MCF 10A (cell line): Measurements from ENCODE around the gene ZIC1. TPM values are rescaled to one million over a fixed set of nuclear protein-coding genes. Genes with fewer than 3 reads are reported as not detected.

Experiments
- BruUV-seq: library from RNA; stranded (reverse); fragments of 400-500 nt; replicated peaks from 2 replicates; lab custom pipeline; 2021; lab: Mats Ljungman, UMichigan
- CTCF ChIA-PET: fragments of 300-600 bp; sonication (Branson Sonifier 250); formaldehyde crosslinking; extraction: SDS; loops from one replicate; lab custom pipeline; 2021; ENCODE audit warnings: antibody characterized with exemption, inconsistent platforms; lab: Yijun Ruan, JAX
- POLR2A ChIA-PET: fragments of 300-600, 350-650 bp; sonication (Branson Sonifier 250); formaldehyde crosslinking; extraction: SDS; loops from one replicate; lab custom pipeline; 2020; ENCODE audit warnings: antibody characterized with exemption, inconsistent platforms; lab: Yijun Ruan, JAX
- DNase-seq: peaks from one replicate; pipeline ENCODE4 v3.0.0-alpha.2; 2018; ENCODE audit not compliant: unreplicated experiment
- H3K27ac Mint-ChIP-seq: one replicate; pipeline ENCODE4 v1.8.0; 2022; ENCODE audit warnings: mild to moderate bottlenecking, low read depth, mixed read lengths; ENCODE audit not compliant: unreplicated experiment
- H3K27me3 Mint-ChIP-seq: one replicate; pipeline ENCODE4 v1.8.0; 2022; ENCODE audit warnings: mixed read lengths; ENCODE audit not compliant: insufficient read depth, unreplicated experiment
- H3K36me3 Mint-ChIP-seq: one replicate; pipeline ENCODE4 v1.8.0; 2022; ENCODE audit warnings: mild to moderate bottlenecking, moderate library complexity, mixed read lengths; ENCODE audit not compliant: insufficient read depth, unreplicated experiment
- H3K4me1 Mint-ChIP-seq: one replicate; pipeline ENCODE4 v1.8.0; 2022; ENCODE audit warnings: mixed read lengths; ENCODE audit not compliant: insufficient read depth, unreplicated experiment
- H3K4me3 Mint-ChIP-seq: one replicate; pipeline ENCODE4 v1.8.0; 2022; ENCODE audit warnings: mild to moderate bottlenecking, moderate library complexity, mixed read lengths; ENCODE audit not compliant: unreplicated experiment
- H3K9me3 Mint-ChIP-seq: one replicate; pipeline ENCODE4 v1.8.0; 2022; ENCODE audit warnings: mixed read lengths; ENCODE audit not compliant: unreplicated experiment
- intact Hi-C: fragments of 100-400 bp; cut with micrococcal nuclease; formaldehyde crosslinking; loops from 2 replicates; pipeline ENCODE4 v1.14.1; 2022
- total RNA-seq: library from RNA; stranded (reverse); gene quantifications from 2 replicates; pipeline ENCODE4 v1.2.3, GENCODE V29; 2022
- TF ChIP-seq, protein P1 (sequence below): fragments of 200-600 bp; IDR thresholded peaks from one replicate; pipeline ENCODE4 v1.8.0; 2022; ENCODE audit warnings: antibody characterized with exemption, mild to moderate bottlenecking; ENCODE audit not compliant: unreplicated experiment

Gene ZIC1
- total RNA-seq, 1 experiment from 2014 or later, result not detected

DNA sequence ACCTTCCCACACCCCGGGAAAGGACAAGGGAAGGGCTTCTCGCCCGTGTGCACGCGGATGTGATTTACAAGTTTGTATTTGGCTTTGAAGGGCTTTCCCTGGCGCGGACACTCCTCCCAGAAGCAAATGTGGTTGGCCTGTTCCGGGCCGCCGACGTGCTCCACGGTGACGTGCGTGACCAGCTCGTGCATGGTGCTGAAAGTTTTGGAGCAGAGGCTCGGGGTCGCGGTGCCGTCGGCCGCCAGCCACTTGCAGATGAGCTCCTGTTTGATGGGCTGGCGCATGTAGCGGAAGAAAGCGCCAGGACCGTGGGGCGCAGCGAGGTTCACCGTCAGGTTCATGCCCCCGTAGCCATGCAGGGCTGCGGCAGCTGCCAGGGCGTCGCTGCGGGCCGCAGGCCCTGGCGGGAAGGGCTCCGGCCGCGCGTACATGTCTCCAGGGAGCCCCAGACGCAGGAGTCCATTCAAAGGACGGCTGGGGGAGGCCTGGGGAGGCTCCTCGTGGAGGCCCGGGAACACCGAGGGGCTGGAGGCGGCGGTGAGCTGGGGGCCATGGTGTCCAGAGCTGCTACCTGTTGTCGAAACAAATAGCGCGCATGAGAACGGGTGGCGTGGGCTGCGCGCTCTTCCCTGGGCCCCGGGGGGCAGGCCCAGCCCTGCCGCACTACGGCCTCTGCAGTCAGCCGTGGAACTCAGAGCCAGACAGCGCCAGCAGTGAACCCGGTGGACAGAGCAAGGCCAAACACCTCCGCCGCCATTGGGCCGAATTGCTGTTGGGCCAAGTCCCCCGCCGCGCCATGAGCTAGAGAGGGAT is 13.1 kb upstream of the ZIC1 start:
- POLR2A ChIA-PET, result no interaction called here
- TF ChIP-seq, protein P1, sequence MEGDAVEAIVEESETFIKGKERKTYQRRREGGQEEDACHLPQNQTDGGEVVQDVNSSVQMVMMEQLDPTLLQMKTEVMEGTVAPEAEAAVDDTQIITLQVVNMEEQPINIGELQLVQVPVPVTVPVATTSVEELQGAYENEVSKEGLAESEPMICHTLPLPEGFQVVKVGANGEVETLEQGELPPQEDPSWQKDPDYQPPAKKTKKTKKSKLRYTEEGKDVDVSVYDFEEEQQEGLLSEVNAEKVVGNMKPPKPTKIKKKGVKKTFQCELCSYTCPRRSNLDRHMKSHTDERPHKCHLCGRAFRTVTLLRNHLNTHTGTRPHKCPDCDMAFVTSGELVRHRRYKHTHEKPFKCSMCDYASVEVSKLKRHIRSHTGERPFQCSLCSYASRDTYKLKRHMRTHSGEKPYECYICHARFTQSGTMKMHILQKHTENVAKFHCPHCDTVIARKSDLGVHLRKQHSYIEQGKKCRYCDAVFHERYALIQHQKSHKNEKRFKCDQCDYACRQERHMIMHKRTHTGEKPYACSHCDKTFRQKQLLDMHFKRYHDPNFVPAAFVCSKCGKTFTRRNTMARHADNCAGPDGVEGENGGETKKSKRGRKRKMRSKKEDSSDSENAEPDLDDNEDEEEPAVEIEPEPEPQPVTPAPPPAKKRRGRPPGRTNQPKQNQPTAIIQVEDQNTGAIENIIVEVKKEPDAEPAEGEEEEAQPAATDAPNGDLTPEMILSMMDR, result no peak
- Mint-ChIP-seq H3K4me3 (no peak overlapping the region), H3K27me3 (no peaks in the 10 kb centered on the region), H3K36me3 (no peaks in the 10 kb centered on the region), H3K27ac (no peak overlapping the region), H3K4me1 (no peaks in the 10 kb centered on the region), H3K9me3 (peaks cover 7% of the 10 kb centered on the region)
- BruUV-seq, result no TSS peak
- CTCF ChIA-PET, result no interaction called here
- no peak for DNase-seq
- intact Hi-C loops, result no loop called here

DNA sequence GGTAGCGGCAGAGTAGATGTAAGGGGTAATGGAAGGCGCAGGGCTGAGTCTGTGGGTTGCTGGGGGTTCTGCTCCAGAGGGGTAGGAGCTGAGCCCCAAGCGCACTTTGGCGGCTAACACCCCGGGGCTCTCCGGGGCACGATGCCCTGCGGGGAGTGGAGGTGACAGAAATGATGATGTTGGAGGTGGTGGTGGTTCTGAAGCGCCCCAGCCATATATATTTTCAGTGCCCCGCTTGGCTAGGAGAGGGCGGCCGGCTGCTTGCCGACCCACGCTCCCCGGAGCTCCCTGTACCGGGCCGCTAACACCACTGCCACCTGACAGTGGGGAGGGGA is 12.5 kb upstream of the ZIC1 start:
- no peak for DNase-seq
- H3K27ac Mint-ChIP-seq, result no peak overlapping the region
- H3K4me1 Mint-ChIP-seq, result no peaks in the 10 kb centered on the region
- H3K4me3 Mint-ChIP-seq, result no peak overlapping the region
- H3K27me3 Mint-ChIP-seq, result no peaks in the 10 kb centered on the region
- intact Hi-C loops, result no loop called here
- TF ChIP-seq, protein P1, result no peak
- no TSS peak for BruUV-seq
- peaks cover 7% of the 10 kb centered on the region for H3K9me3 Mint-ChIP-seq
- ChIA-PET CTCF (no interaction called here), POLR2A (no interaction called here)
- H3K36me3 Mint-ChIP-seq, result no peaks in the 10 kb centered on the region

DNA sequence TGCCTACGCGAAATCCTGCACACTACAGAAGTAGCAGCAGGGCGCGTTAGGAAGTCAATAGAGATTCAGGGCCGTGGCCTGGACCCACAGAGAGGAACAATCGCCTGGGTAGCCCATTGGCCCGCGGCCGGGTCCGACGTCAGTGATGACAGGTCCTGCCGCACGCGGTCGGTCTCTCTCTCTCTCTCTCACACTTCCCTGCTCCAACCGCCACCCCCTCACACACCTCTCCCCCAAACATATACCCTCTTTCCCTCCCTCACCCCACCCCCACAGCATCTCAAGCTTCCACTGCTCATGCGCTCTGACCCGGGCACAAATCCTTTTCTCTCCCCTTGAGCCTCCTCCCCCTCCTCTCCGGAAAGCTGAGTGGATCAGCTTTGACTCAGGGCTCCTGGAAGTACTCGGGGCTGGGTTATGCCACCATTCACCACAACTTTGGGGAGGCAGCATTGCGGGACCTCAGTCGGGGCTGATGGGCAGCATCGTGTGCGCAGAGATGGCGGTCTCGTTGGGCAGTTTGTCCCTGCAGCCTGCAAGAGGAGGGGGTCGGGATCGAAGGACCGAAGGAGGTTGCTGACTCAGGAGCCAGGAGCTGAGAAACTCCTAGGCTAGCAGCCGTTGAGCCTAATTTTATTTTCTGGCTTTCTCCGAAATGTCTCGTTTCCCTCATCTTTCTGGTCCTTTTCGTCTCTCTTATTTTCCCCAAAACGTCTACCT is 11.8 kb upstream of the ZIC1 start:
- CTCF ChIA-PET, result interaction anchor here (1.0 kb wide), 1 partner anchor 124 kb away, joined by 3 read pairs; no protein-coding TSS in a partner anchor
- Mint-ChIP-seq H3K4me1 (no peaks in the 10 kb centered on the region), H3K27ac (no peak overlapping the region), H3K4me3 (no peak overlapping the region), H3K9me3 (peaks cover 7% of the 10 kb centered on the region), H3K27me3 (peaks cover 6% of the 10 kb centered on the region), H3K36me3 (no peaks in the 10 kb centered on the region)
- intact Hi-C loops, result no loop called here
- no TSS peak for BruUV-seq
- TF ChIP-seq, protein P1, result no peak
- DNase-seq, result no peak
- POLR2A ChIA-PET, result no interaction called here
